Measurements from ENCODE around the gene THBS4.

Gene THBS4

GRCh38 chr5:80122579-80122978, 87.4 kb downstream of the THBS4 start:
- Histone ChIP-seq H3K4me3 (ENCODE audit: low read length) (no peak overlapping the region), H3K27me3 (ENCODE audit: insufficient read depth, low read length) (no peaks in the 10 kb centered on the region), H3K9me3 (ENCODE audit: insufficient read depth, low read depth, low read length) (peaks cover 5% of the 10 kb centered on the region; the same call in 1 of the 2 replicates), H3K36me3 (ENCODE audit: insufficient read depth, low read length) (no peaks in the 10 kb centered on the region), H3K27ac (ENCODE audit: low read depth, low read length) (no peak overlapping the region), H3K9ac (ENCODE audit: low read depth, low read length) (no peak overlapping the region), H3K4me1 (ENCODE audit: insufficient read depth, low read length) (peaks cover 6% of the 10 kb centered on the region; the same call in 1 of the 2 replicates)
- WGBS, result 87% methylated on average over 2 of the region's 2 CpGs

- Histone ChIP-seq H3K4me1 (ENCODE audit: insufficient read depth, low read length) (peaks cover 19% of the 10 kb centered on the region), H3K27me3 (ENCODE audit: insufficient read depth, low read length) (no peaks in the 10 kb centered on the region), H3K36me3 (ENCODE audit: insufficient read depth, low read length) (no peaks in the 10 kb centered on the region), H3K4me3 (ENCODE audit: low read length) (no peak overlapping the region), H3K9ac (ENCODE audit: low read depth, low read length) (no peak overlapping the region), H3K9me3 (ENCODE audit: insufficient read depth, low read depth, low read length) (peaks cover 5% of the 10 kb centered on the region; the same call in 1 of the 2 replicates), H3K27ac (ENCODE audit: low read depth, low read length) (no peak overlapping the region)
- 90% methylated on average over 9 of the region's 9 CpGs for WGBS
Measured at GRCh38 chr5:80124121-80124918, 89.2 kb downstream of the THBS4 start.

- H3K4me1 ChIP-seq (ENCODE audit: insufficient read depth, low read length), result peaks cover 19% of the 10 kb centered on the region
- no peak overlapping the region for H3K4me3 ChIP-seq (ENCODE audit: low read length)
- H3K27ac ChIP-seq (ENCODE audit: low read depth, low read length), result no peak overlapping the region
- 94% methylated on average over 11 of the region's 11 CpGs for WGBS
- no peaks in the 10 kb centered on the region for H3K36me3 ChIP-seq (ENCODE audit: insufficient read depth, low read length)
- H3K9me3 ChIP-seq (ENCODE audit: insufficient read depth, low read depth, low read length), result peaks cover 5% of the 10 kb centered on the region; the same call in 1 of the 2 replicates
- H3K27me3 ChIP-seq (ENCODE audit: insufficient read depth, low read length), result no peaks in the 10 kb centered on the region
- H3K9ac ChIP-seq (ENCODE audit: low read depth, low read length), result no peak overlapping the region
Measured at GRCh38 chr5:80125022-80125961, 90.1 kb downstream of the THBS4 start.

GRCh38 chr5:80125962-80126480, 90.9 kb downstream of the THBS4 start:
- Histone ChIP-seq H3K4me3 (ENCODE audit: low read length) (no peak overlapping the region), H3K9me3 (ENCODE audit: insufficient read depth, low read depth, low read length) (peaks cover 5% of the 10 kb centered on the region; the same call in 1 of the 2 replicates), H3K9ac (ENCODE audit: low read depth, low read length) (no peak overlapping the region), H3K27me3 (ENCODE audit: insufficient read depth, low read length) (no peaks in the 10 kb centered on the region), H3K27ac (ENCODE audit: low read depth, low read length) (no peak overlapping the region), H3K36me3 (ENCODE audit: insufficient read depth, low read length) (no peaks in the 10 kb centered on the region), H3K4me1 (ENCODE audit: insufficient read depth, low read length) (peaks cover 19% of the 10 kb centered on the region)
- 87% methylated on average over 4 of the region's 4 CpGs for WGBS

- Histone ChIP-seq H3K27me3 (ENCODE audit: insufficient read depth, low read length) (no peaks in the 10 kb centered on the region), H3K9ac (ENCODE audit: low read depth, low read length) (no peak overlapping the region), H3K36me3 (ENCODE audit: insufficient read depth, low read length) (no peaks in the 10 kb centered on the region), H3K27ac (ENCODE audit: low read depth, low read length) (no peak overlapping the region), H3K9me3 (ENCODE audit: insufficient read depth, low read depth, low read length) (peaks cover 5% of the 10 kb centered on the region; the same call in 1 of the 2 replicates), H3K4me1 (ENCODE audit: insufficient read depth, low read length) (peaks cover 19% of the 10 kb centered on the region), H3K4me3 (ENCODE audit: low read length) (no peak overlapping the region)
- 97% methylated on average over 3 of the region's 4 CpGs for WGBS
Measured at GRCh38 chr5:80127116-80127552, 92.0 kb downstream of the THBS4 start.

DNA sequence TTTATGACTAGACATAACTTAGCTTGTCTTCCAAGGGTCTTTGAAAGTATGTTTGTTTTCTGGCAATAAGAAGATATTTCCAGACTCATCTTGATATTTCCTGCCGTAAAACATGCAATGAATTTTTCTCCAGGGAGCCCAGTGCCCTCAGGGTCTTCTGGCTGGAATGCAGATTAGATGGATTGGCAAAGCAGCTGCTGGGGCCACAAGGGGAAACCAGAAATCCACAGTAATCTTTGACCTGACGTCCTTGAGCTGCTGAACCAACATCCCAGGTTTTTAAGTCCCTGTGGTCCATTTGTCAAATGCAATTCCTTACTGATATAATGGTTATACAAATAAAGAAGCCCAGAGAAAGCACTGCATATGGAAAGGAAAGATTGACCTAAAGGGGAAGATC, 93.0 kb downstream of the THBS4 start:
- Histone ChIP-seq H3K9me3 (ENCODE audit: insufficient read depth, low read depth, low read length) (peaks cover 5% of the 10 kb centered on the region; the same call in 1 of the 2 replicates), H3K36me3 (ENCODE audit: insufficient read depth, low read length) (no peaks in the 10 kb centered on the region), H3K27me3 (ENCODE audit: insufficient read depth, low read length) (no peaks in the 10 kb centered on the region), H3K27ac (ENCODE audit: low read depth, low read length) (0 out of 2 replicates have a peak overlapping the region, but pooled peaks have one; percentile 24), H3K4me3 (ENCODE audit: low read length) (no peak overlapping the region), H3K4me1 (ENCODE audit: insufficient read depth, low read length) (peaks cover 20% of the 10 kb centered on the region), H3K9ac (ENCODE audit: low read depth, low read length) (no peak overlapping the region)
- 42% methylated on average over 2 of the region's 2 CpGs for WGBS

DNA sequence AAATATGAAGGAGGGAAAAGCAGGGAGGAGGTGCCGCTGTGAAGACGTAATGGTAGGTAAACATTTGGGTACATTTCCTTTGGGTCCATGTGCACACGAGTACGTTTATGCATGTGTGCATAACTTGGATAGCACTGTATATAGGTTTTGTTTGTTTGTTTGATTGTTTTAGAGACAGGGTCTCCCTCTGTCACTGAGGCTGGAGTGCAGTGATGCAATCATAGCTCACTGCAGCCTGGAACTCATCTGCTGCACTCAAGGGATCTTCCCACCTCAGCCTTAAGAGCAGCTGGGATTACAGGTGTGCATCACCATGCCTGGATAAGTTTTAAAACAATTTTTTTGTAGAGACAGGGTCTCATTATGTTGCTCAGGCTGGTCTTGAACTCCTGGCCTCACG, 94.0 kb downstream of the THBS4 start:
- no peak overlapping the region for H3K27ac ChIP-seq (ENCODE audit: low read depth, low read length)
- WGBS, result 92% methylated on average over 5 of the region's 5 CpGs
- no peaks in the 10 kb centered on the region for H3K27me3 ChIP-seq (ENCODE audit: insufficient read depth, low read length)

More for the DNA sequence above, 94.0 kb downstream of the THBS4 start:
- Histone ChIP-seq H3K9me3 (ENCODE audit: insufficient read depth, low read depth, low read length) (peaks cover 5% of the 10 kb centered on the region; the same call in 1 of the 2 replicates), H3K4me3 (ENCODE audit: low read length) (no peak overlapping the region), H3K4me1 (ENCODE audit: insufficient read depth, low read length) (peaks cover 29% of the 10 kb centered on the region), H3K9ac (ENCODE audit: low read depth, low read length) (no peak overlapping the region), H3K36me3 (ENCODE audit: insufficient read depth, low read length) (no peaks in the 10 kb centered on the region)

Measured in HUES64 (cell line).